Activated CD8-positive, alpha-beta T cell treated with anti-CD3 and anti-CD28 coated beads for 36 hours (primary cell): ENCODE results near the gene ADGRE3. TPM values are rescaled to one million over a fixed set of nuclear protein-coding genes. Genes with fewer than 3 reads are reported as not detected.

Experiments used
- ATAC-seq: fragments of 200-7000 bp; cut with Tn5 transposase; one replicate; pipeline ENCODE4 v1.10.0; 2021; ENCODE audit warnings: mild to moderate bottlenecking, moderate library complexity
- CTCF ChIA-PET: fragments of 350-600 bp; sonication (Branson Sonifier 250); formaldehyde crosslinking; loops from one replicate; lab custom pipeline; 2021; ENCODE audit warnings: antibody characterized with exemption; lab: Charles Lee
- POLR2A ChIA-PET: fragments of 350-600 bp; sonication (Branson Sonifier 250); formaldehyde crosslinking; loops from one replicate; lab custom pipeline; 2021; ENCODE audit warnings: antibody characterized with exemption; lab: Charles Lee
- DNase-seq: peaks from one replicate; pipeline ENCODE4 v3.0.0-alpha.2; 2020
- H3K27ac Mint-ChIP-seq: one replicate; pipeline ENCODE4 v1.8.0; 2021; ENCODE audit warnings: mild to moderate bottlenecking, mixed read lengths
- H3K27me3 Mint-ChIP-seq: one replicate; pipeline ENCODE4 v1.8.0; 2021; ENCODE audit warnings: mixed read lengths
- H3K36me3 Mint-ChIP-seq: one replicate; pipeline ENCODE4 v1.8.0; 2021; ENCODE audit warnings: low read depth, mixed read lengths
- H3K4me1 Mint-ChIP-seq: one replicate; pipeline ENCODE4 v1.8.0; 2021; ENCODE audit warnings: low read depth, mixed read lengths
- H3K4me3 Mint-ChIP-seq: one replicate; pipeline ENCODE4 v1.8.0; 2021; ENCODE audit warnings: mild to moderate bottlenecking, moderate library complexity, mixed read lengths
- H3K9me3 Mint-ChIP-seq: one replicate; pipeline ENCODE4 v1.8.0; 2021; ENCODE audit warnings: mixed read lengths
- intact Hi-C: fragments of 100-400 bp; cut with micrococcal nuclease; formaldehyde crosslinking; loops from one replicate; pipeline ENCODE4 v1.10.0; 2022
- total RNA-seq, 2 experiments: library from RNA; stranded (reverse); gene quantifications; one replicate each; pipeline ENCODE4 v1.2.3, GENCODE V29; 2021
- TF ChIP-seq, protein P1 (sequence below): fragments of 200-600 bp; IDR thresholded peaks from one replicate; pipeline ENCODE4 v1.8.0; 2022; ENCODE audit warnings: antibody characterized with exemption, mild to moderate bottlenecking

ADGRE3 gene
- total RNA-seq, 2 experiments from 2014 or later, result not detected

- ATAC-seq, result no peak
- intact Hi-C loops, result loop anchor here (2.0 to 10.0 kb wide), 2 partner anchors 111 to 309 kb away; partner anchors contain the start of gene OR7A17
- no peak overlapping the region for H3K27ac Mint-ChIP-seq
Measured at GRCh38 chr19:14575428-14575980, 99.1 kb downstream of the ADGRE3 start.

GRCh38 chr19:14571695-14572490 is 102.8 kb downstream of the ADGRE3 start, which contains the start of gene NDUFB7:
Gene NDUFB7 (minus strand): TSS chr19:14572066. CDS start chr19:14572000, 66 bp downstream.
- Mint-ChIP-seq H3K4me1 (peaks cover 39% of the 10 kb centered on the region), H3K4me3 (peak within 1 kb of the TSS; percentile 96), H3K36me3 (peaks cover 6% of the 10 kb centered on the region), H3K27me3 (no peaks in the 10 kb centered on the region), H3K27ac (peak within 1 kb of the TSS; percentile 91), H3K9me3 (no peaks in the 10 kb centered on the region)
- CTCF ChIA-PET, result interaction anchor here (0.6 to 11.0 kb wide), 15 partner anchors 8 to 198 kb away, joined by 3 to 276 read pairs (median 3); partner anchors contain the start of genes ADGRE3 and ZNF333
- POLR2A ChIA-PET, result interaction anchor here (0.6 to 5.1 kb wide), 4 partner anchors 17 to 190 kb away, joined by 3 to 27 read pairs (median 4); partner anchors contain the start of gene ADGRE5
- ATAC-seq (peak; percentile 96), DNase-seq (peak; percentile 95)
- TF ChIP-seq, protein P1, sequence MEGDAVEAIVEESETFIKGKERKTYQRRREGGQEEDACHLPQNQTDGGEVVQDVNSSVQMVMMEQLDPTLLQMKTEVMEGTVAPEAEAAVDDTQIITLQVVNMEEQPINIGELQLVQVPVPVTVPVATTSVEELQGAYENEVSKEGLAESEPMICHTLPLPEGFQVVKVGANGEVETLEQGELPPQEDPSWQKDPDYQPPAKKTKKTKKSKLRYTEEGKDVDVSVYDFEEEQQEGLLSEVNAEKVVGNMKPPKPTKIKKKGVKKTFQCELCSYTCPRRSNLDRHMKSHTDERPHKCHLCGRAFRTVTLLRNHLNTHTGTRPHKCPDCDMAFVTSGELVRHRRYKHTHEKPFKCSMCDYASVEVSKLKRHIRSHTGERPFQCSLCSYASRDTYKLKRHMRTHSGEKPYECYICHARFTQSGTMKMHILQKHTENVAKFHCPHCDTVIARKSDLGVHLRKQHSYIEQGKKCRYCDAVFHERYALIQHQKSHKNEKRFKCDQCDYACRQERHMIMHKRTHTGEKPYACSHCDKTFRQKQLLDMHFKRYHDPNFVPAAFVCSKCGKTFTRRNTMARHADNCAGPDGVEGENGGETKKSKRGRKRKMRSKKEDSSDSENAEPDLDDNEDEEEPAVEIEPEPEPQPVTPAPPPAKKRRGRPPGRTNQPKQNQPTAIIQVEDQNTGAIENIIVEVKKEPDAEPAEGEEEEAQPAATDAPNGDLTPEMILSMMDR, result peak; percentile 65
- intact Hi-C loops, result loop anchor here (10.0 kb wide), 1 partner anchor 313 kb away; the partner anchor contains the start of gene OR7A17

More at GRCh38 chr19:14575428-14575980, 99.1 kb downstream of the ADGRE3 start:
- Mint-ChIP-seq H3K27me3 (no peaks in the 10 kb centered on the region), H3K4me3 (no peak overlapping the region), H3K9me3 (no peaks in the 10 kb centered on the region), H3K4me1 (peaks cover 23% of the 10 kb centered on the region), H3K36me3 (peaks cover 2% of the 10 kb centered on the region)
- CTCF ChIA-PET, result interaction anchor here (1.2 to 11.0 kb wide), 4 partner anchors 19 to 313 kb away, joined by 3 to 276 read pairs (median 4); partner anchors contain the start of gene ZNF333
- DNase-seq, result no peak
- TF ChIP-seq, protein P1, result no peak
- POLR2A ChIA-PET, result interaction anchor here (5.1 kb wide), 1 partner anchor 112 kb away, joined by 27 read pairs; no protein-coding TSS in a partner anchor

DNA sequence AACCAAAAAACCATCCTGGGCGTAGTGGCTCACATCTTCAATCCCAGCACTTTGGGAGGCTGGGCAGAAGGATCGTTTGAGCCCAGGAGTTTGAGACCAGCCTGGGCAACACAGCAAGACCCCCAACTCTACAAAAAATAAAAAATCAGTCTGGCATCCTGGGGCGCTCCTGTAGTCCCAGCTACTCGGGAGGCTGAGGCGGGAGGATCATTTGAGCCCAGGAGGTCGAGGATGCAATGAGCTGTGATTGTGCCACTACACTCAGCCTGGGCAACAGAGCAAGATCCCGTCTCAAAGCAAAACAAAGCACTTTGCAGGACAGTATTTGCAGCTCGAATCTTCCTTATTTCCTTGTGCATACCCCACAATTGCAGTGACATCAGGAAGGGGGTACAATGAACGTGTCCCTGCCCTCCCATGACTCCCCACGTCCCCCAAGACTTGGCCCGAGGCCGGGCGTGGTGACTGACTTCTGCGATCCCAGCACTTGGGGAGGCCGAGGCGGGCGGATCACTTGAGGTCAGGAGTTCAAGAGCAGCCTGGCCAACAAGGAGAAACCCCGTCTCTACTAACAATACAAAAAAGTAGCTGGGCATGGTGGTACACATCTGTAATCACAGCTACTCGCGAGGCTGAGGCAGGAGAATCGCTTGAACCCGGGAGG is 103.6 kb downstream of the ADGRE3 start:
- TF ChIP-seq, protein P1, result no peak
- Mint-ChIP-seq H3K4me1 (peaks cover 42% of the 10 kb centered on the region), H3K27me3 (no peaks in the 10 kb centered on the region), H3K9me3 (no peaks in the 10 kb centered on the region), H3K36me3 (peaks cover 8% of the 10 kb centered on the region), H3K27ac (peak overlapping the region; percentile 91), H3K4me3 (peak overlapping the region; percentile 96)
- POLR2A ChIA-PET, result interaction anchor here (0.6 to 5.1 kb wide), 5 partner anchors 17 to 701 kb away, joined by 3 to 27 read pairs (median 3); partner anchors contain the start of gene ADGRE5
- intact Hi-C loops, result loop anchor here (10.0 kb wide), 1 partner anchor 314 kb away; the partner anchor contains the start of gene OR7A17
- DNase-seq (no peak), ATAC-seq (no peak)
- CTCF ChIA-PET, result interaction anchor here (0.6 to 11.0 kb wide), 10 partner anchors 9 to 199 kb away, joined by 3 to 276 read pairs (median 4); partner anchors contain the start of gene ZNF333

Other genes starting within 250 kb of the ADGRE3 start
- 100 to 1,000 TPM; 172 to 192 TPM for gene PKN1, start 241.5 kb downstream of the ADGRE3 start, total RNA-seq
- under 1 TPM; 0.43 TPM for gene PTGER1, start 199.5 kb downstream of the ADGRE3 start, total RNA-seq
- 10 to 100 TPM; 17.3 to 19.6 TPM for gene GIPC1, start 178.7 kb downstream of the ADGRE3 start, total RNA-seq
- gene DNAJB1, start 156.4 kb downstream of the ADGRE3 start, total RNA-seq, result 10 to 100 TPM; 52.0 to 59.6 TPM
- gene TECR, start 145.2 kb downstream of the ADGRE3 start, total RNA-seq, result 10 to 100 TPM; 93.5 to 98.5 TPM
- gene NDUFB7, start 102.8 kb downstream of the ADGRE3 start, total RNA-seq, result 100 to 1,000 TPM; 123 to 135 TPM
- under 1 TPM; 0.60 to 0.83 TPM for gene CLEC17A, start 91.8 kb downstream of the ADGRE3 start, total RNA-seq
- 10 to 100 TPM; 12.2 to 14.0 TPM for gene ZNF333, start 15.2 kb upstream of the ADGRE3 start, total RNA-seq
- gene ADGRE2, start 103.7 kb upstream of the ADGRE3 start, total RNA-seq, result under 1 TPM; 0.43 to 0.83 TPM
- not detected for gene OR7A5, start 160.3 kb upstream of the ADGRE3 start, total RNA-seq
- not detected for gene OR7C1, start 160.3 kb upstream of the ADGRE3 start, total RNA-seq
- not detected for gene OR7A10, start 174.1 kb upstream of the ADGRE3 start, total RNA-seq
- gene OR7A17, start 211.3 kb upstream of the ADGRE3 start, total RNA-seq, result not detected